ENCODE results near the gene SLC49A3. TPM values are rescaled to one million over a fixed set of nuclear protein-coding genes. Genes with fewer than 3 reads are reported as not detected.

The SLC49A3 gene
- total and polyA plus RNA-seq, 2 of the 13 experiments (the other 11 are each of a cell fraction or from before 2014, with no cell fraction given), result 0.07 to 0.17 TPM

GRCh38 chr4:700587-701264 lies 11.8 kb upstream of the SLC49A3 start (continued):
- peak; percentile 60; the same call in 1 of the 2 replicates for TF ChIP-seq ZFP91 (CRISPR knock-in tag; IDR thresholded peaks at IDR 0.05; ENCODE audit: borderline replicate concordance)
- peak; percentile 72 for TF ChIP-seq CREB1 (IDR thresholded peaks at IDR 0.05)
- TF ChIP-seq CREB1 (CRISPR knock-in tag; IDR thresholded peaks at IDR 0.05), result no peak
- no peak for TF ChIP-seq ZNF83 (CRISPR knock-in tag; IDR thresholded peaks at IDR 0.05; ENCODE audit: borderline replicate concordance)
- no peak for TF ChIP-seq ZNF784 (CRISPR knock-in tag; IDR thresholded peaks at IDR 0.05; ENCODE audit: borderline replicate concordance)
- no peak for TF ChIP-seq RFX3 (CRISPR knock-in tag; IDR thresholded peaks at IDR 0.05)
- TF ChIP-seq SRSF9 (IDR thresholded peaks at IDR 0.05; ENCODE audit: borderline replicate concordance, insufficient read depth, low read depth, low read length, poor library complexity, severe bottlenecking), result no peak
- 0 out of 2 replicates have a peak, but pooled peaks have one; percentile 18 for TF ChIP-seq ISL2 (CRISPR knock-in tag; IDR thresholded peaks at IDR 0.05)
- TF ChIP-seq, protein P1, sequence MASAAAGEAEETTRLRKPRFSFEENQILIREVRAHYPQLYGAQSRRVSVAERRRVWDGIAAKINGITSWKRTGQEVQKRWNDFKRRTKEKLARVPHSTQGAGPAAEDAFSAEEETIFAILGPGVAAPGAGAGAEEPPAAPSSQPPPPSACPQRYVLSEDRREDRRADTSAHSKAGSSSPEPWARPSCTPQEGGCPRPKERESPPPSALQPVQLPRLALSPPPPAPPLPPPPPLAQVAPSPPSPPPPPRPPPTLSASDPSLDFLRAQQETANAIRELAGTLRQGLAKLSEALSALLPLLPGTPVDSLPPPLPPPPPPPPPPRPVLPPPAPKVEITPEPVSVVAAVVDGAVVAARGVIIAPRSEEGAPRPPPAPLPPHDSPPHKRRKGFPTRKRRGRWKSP (CRISPR knock-in tag; IDR thresholded peaks at IDR 0.05), result no peak
- no peak for TF ChIP-seq GZF1 (CRISPR knock-in tag; IDR thresholded peaks at IDR 0.05)
- no peak for TF ChIP-seq WIZ (CRISPR knock-in tag; IDR thresholded peaks at IDR 0.05)
- no peak for TF ChIP-seq ZNF570 (CRISPR knock-in tag; IDR thresholded peaks at IDR 0.05; ENCODE audit: borderline replicate concordance)
- TF ChIP-seq HNF4A (CRISPR knock-in tag; IDR thresholded peaks at IDR 0.05), result no peak
- no peak for TF ChIP-seq SCMH1 (CRISPR knock-in tag; IDR thresholded peaks at IDR 0.05; ENCODE audit: borderline replicate concordance)
- TF ChIP-seq GABPB1 (CRISPR knock-in tag; IDR thresholded peaks at IDR 0.05), result peak; percentile 32; the same call in 1 of the 2 replicates
- peak; percentile 20; the same call in 1 of the 2 replicates for TF ChIP-seq SMC3 (IDR thresholded peaks at IDR 0.05; ENCODE audit: low read length)
- no peak for TF ChIP-seq ZNF235 (CRISPR knock-in tag; IDR thresholded peaks at IDR 0.05; ENCODE audit: borderline replicate concordance)
- TF ChIP-seq SPEN (CRISPR knock-in tag; IDR thresholded peaks at IDR 0.05; ENCODE audit: low read depth), result peak; percentile 40; the same call in 1 of the 2 replicates
- no peak for TF ChIP-seq ARNT (IDR thresholded peaks at IDR 0.05)
- TF ChIP-seq, protein P2, sequence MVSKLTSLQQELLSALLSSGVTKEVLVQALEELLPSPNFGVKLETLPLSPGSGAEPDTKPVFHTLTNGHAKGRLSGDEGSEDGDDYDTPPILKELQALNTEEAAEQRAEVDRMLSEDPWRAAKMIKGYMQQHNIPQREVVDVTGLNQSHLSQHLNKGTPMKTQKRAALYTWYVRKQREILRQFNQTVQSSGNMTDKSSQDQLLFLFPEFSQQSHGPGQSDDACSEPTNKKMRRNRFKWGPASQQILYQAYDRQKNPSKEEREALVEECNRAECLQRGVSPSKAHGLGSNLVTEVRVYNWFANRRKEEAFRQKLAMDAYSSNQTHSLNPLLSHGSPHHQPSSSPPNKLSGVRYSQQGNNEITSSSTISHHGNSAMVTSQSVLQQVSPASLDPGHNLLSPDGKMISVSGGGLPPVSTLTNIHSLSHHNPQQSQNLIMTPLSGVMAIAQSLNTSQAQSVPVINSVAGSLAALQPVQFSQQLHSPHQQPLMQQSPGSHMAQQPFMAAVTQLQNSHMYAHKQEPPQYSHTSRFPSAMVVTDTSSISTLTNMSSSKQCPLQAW (CRISPR knock-in tag; IDR thresholded peaks at IDR 0.05), result peak; percentile 53; the same call in 1 of the 2 replicates
- TF ChIP-seq ZNF678 (CRISPR knock-in tag; IDR thresholded peaks at IDR 0.05), result no peak
- peak; percentile 47; the same call in 1 of the 2 replicates for TF ChIP-seq HDAC1 (CRISPR knock-in tag; IDR thresholded peaks at IDR 0.05)
- TF ChIP-seq MTA3 (CRISPR knock-in tag; IDR thresholded peaks at IDR 0.05), result no peak
- TF ChIP-seq ZNF207 (IDR thresholded peaks at IDR 0.05; ENCODE audit: borderline replicate concordance), result no peak
- 0 out of 2 replicates have a peak, but pooled peaks have one; percentile 55 for TF ChIP-seq BORCS8-MEF2B (CRISPR knock-in tag; IDR thresholded peaks at IDR 0.05)
- no peak for TF ChIP-seq PHF8 (CRISPR knock-in tag; IDR thresholded peaks at IDR 0.05)
